Panc1 (cell line): ENCODE data around the gene LRBA. TPM values are rescaled to one million over a fixed set of nuclear protein-coding genes. Genes with fewer than 3 reads are reported as not detected.

Experiments used
- ATAC-seq: fragments of 200-7000 bp; cut with Tn5 transposase; 2 replicates; pipeline ENCODE4 v1.9.1; 2020; ENCODE audit warnings: mild to moderate bottlenecking, moderate library complexity
- BruUV-seq: library from RNA; stranded (reverse); fragments of 400-500 nt; replicated peaks from 2 replicates; lab custom pipeline; 2021; lab: Mats Ljungman, UMichigan
- CTCF ChIA-PET: fragments of 300-600 bp; sonication (Branson Sonifier 250); formaldehyde crosslinking; loops from one replicate; lab custom pipeline; 2022; ENCODE audit warnings: antibody characterized with exemption; lab: Charles Lee
- POLR2A ChIA-PET: fragments of 300-600 bp; sonication (Branson Sonifier 250); formaldehyde crosslinking; loops from one replicate; lab custom pipeline; 2022; ENCODE audit warnings: antibody characterized with exemption; lab: Charles Lee
- DNase-seq: peaks from one replicate; pipeline ENCODE4 v3.0.0-alpha.2; 2010; ENCODE audit warnings: low read depth, low spot score
- H3K27ac ChIP-seq: 2 replicates; pipeline ENCODE4 v1.5.1; 2011; ENCODE audit warnings: mild to moderate bottlenecking, low read length, inconsistent platforms
- H3K27me3 ChIP-seq: fragments of 200-500 bp; sonication (Bioruptor generic); 2 replicates; pipeline ENCODE4 v1.6.0; 2014; ENCODE audit warnings: low read length, inconsistent platforms; ENCODE audit not compliant: control insufficient read depth, insufficient read depth
- H3K36me3 ChIP-seq: fragments of 200-500 bp; sonication (Bioruptor generic); 2 replicates; pipeline ENCODE4 v1.5.1; 2014; ENCODE audit warnings: inconsistent platforms, mild to moderate bottlenecking, low read length, moderate library complexity; ENCODE audit not compliant: control insufficient read depth, insufficient read depth
- H3K4me1 ChIP-seq: 2 replicates; pipeline ENCODE4 v1.5.1; 2011; ENCODE audit warnings: inconsistent platforms, mild to moderate bottlenecking, low read length, moderate library complexity; ENCODE audit not compliant: control insufficient read depth, insufficient read depth
- H3K4me3 ChIP-seq, 2 experiments: 2 replicates each; pipeline ENCODE4 v1.5.1; 2011 to 2012; ENCODE audit warnings: low read depth in 2 of 2, low read length in 2 of 2, mild to moderate bottlenecking in 2 of 2, inconsistent platforms in 1 of 2, moderate library complexity in 1 of 2
- H3K9me3 ChIP-seq: fragments of 200-500 bp; sonication (Bioruptor generic); 2 replicates; pipeline ENCODE4 v1.5.1; 2014; ENCODE audit warnings: low read depth, mild to moderate bottlenecking, inconsistent platforms, low read length, moderate library complexity; ENCODE audit not compliant: control insufficient read depth, insufficient read depth
- POLR2AphosphoS5 ChIP-seq: IDR thresholded peaks from 2 replicates; pipeline ENCODE4 v1.6.1; 2012; ENCODE audit warnings: mild to moderate bottlenecking, low read depth, low read length, moderate library complexity
- SIN3A ChIP-seq: IDR thresholded peaks from 2 replicates; pipeline ENCODE4 v1.6.1; 2012; ENCODE audit warnings: low read depth, mild to moderate bottlenecking, low read length, moderate library complexity, borderline replicate concordance; ENCODE audit not compliant: insufficient read depth
- TCF7L2 ChIP-seq: IDR thresholded peaks from 2 replicates; pipeline ENCODE4 v1.6.1; 2011; ENCODE audit warnings: mild to moderate bottlenecking, low read depth, low read length, inconsistent platforms
- in situ Hi-C: cut with HindIII; loops from 2 replicates; pipeline ENCODE4 v1.10.0; 2016; ENCODE audit warnings: low sequenced_read_pairs, low pct_unique_long_range_greater_than_20kb
- intact Hi-C: fragments of 100-400 bp; cut with micrococcal nuclease; formaldehyde crosslinking; loops from one replicate; pipeline ENCODE4 v1.10.0; 2022; ENCODE audit not compliant: unreplicated experiment
- total RNA-seq: library from RNA; stranded (reverse); gene quantifications from one replicate; pipeline ENCODE4 v1.2.1, GENCODE V29; 2021; ENCODE audit not compliant: unreplicated experiment
- TF ChIP-seq, protein P1 (sequence below), 2 experiments: IDR thresholded peaks; 2 replicates each; pipeline ENCODE4 v1.6.1; 2011 to 2012; ENCODE audit warnings: low read depth in 2 of 2, control low read depth in 1 of 2, low read length in 1 of 2, mild to moderate bottlenecking in 1 of 2, moderate library complexity in 1 of 2; ENCODE audit not compliant: insufficient read depth in 1 of 2
- TF ChIP-seq, protein P2 (sequence below): fragments of 450-650 bp; IDR thresholded peaks from 2 replicates; pipeline ENCODE4 v1.5.1; 2017; ENCODE audit warnings: mild to moderate bottlenecking

LRBA gene
- total RNA-seq, 1 experiment from 2014 or later, result 26.4 TPM

DNA sequence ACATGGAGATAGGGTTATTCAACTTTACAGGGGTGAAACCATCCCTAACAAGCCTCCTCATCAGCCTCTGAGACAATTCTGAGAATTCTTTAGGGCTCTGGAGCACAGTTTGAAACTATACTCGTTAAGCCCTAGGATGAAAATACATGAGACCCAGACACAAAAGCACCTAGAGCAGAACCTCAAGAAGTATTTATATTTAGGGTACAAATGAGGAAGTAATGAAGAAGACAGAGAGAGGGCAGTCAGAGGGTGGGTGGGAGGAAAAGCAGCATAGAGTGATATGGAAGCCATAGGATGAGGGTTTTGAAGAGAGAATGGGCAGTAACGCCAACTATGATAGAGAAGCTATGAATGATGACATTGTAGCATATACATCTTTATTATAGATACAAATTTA, 686.6 kb downstream of the LRBA start:
- TF ChIP-seq, protein P1, sequence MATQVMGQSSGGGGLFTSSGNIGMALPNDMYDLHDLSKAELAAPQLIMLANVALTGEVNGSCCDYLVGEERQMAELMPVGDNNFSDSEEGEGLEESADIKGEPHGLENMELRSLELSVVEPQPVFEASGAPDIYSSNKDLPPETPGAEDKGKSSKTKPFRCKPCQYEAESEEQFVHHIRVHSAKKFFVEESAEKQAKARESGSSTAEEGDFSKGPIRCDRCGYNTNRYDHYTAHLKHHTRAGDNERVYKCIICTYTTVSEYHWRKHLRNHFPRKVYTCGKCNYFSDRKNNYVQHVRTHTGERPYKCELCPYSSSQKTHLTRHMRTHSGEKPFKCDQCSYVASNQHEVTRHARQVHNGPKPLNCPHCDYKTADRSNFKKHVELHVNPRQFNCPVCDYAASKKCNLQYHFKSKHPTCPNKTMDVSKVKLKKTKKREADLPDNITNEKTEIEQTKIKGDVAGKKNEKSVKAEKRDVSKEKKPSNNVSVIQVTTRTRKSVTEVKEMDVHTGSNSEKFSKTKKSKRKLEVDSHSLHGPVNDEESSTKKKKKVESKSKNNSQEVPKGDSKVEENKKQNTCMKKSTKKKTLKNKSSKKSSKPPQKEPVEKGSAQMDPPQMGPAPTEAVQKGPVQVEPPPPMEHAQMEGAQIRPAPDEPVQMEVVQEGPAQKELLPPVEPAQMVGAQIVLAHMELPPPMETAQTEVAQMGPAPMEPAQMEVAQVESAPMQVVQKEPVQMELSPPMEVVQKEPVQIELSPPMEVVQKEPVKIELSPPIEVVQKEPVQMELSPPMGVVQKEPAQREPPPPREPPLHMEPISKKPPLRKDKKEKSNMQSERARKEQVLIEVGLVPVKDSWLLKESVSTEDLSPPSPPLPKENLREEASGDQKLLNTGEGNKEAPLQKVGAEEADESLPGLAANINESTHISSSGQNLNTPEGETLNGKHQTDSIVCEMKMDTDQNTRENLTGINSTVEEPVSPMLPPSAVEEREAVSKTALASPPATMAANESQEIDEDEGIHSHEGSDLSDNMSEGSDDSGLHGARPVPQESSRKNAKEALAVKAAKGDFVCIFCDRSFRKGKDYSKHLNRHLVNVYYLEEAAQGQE (IDR thresholded peaks at IDR 0.05; ENCODE audit: insufficient read depth in 1 of 2, low read depth in 2 of 2, low read length in 1 of 2), result no peak
- no peak for TF ChIP-seq TCF7L2
- ChIA-PET POLR2A (no interaction called here), CTCF (no interaction called here)
- BruUV-seq, result no TSS peak
- in situ Hi-C loops (no loop called here), intact Hi-C loops (no loop called here)
- no peaks in the 10 kb centered on the region for H3K36me3 ChIP-seq
- DNase-seq, result no peak
- no peaks in the 10 kb centered on the region for H3K27me3 ChIP-seq
- H3K4me3 ChIP-seq, result no peak overlapping the region
- H3K9me3 ChIP-seq, result no peaks in the 10 kb centered on the region
- H3K4me1 ChIP-seq, result no peaks in the 10 kb centered on the region
- H3K27ac ChIP-seq, result no peak overlapping the region
- ATAC-seq, result no peak

DNA sequence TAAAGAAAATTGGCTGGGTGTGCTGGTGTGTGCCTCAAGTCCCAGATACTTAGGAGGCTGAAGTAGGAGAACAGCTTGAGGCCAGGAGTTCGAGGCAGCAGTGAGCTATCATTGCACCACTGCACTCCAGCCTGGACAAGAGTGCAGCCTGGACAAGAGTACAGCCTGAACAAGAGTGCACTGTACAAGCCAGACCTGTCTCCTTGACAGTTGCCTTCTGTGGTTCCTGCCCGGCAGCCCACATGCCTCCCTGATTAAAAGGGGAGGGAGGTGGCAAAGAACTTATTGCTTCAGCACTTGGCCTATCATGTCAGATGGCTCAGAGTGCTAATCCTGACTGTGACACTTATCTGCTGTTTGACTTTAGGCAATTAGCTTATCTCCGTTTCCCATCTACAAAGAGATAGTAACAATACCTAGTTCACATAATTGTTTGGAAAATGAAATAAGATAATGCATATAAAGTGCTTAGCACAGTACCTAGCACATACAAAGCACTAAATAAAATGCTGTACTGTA, 687.8 kb downstream of the LRBA start:
- BruUV-seq, result no TSS peak
- ChIA-PET CTCF (no interaction called here), POLR2A (interaction anchor here (0.6 kb wide), 1 partner anchor 50 kb away, joined by 3 read pairs; no protein-coding TSS in a partner anchor)
- no peak overlapping the region for H3K4me3 ChIP-seq
- DNase-seq, result no peak
- H3K36me3 ChIP-seq, result no peaks in the 10 kb centered on the region
- H3K27me3 ChIP-seq, result no peaks in the 10 kb centered on the region
- H3K9me3 ChIP-seq, result no peaks in the 10 kb centered on the region
- in situ Hi-C loops, result no loop called here
- intact Hi-C loops, result no loop called here
- no peak for TF ChIP-seq SIN3A
- TF ChIP-seq, protein P1 (IDR thresholded peaks at IDR 0.05; ENCODE audit: insufficient read depth in 1 of 2, low read depth in 2 of 2, low read length in 1 of 2), result no peak
- TF ChIP-seq, protein P2, sequence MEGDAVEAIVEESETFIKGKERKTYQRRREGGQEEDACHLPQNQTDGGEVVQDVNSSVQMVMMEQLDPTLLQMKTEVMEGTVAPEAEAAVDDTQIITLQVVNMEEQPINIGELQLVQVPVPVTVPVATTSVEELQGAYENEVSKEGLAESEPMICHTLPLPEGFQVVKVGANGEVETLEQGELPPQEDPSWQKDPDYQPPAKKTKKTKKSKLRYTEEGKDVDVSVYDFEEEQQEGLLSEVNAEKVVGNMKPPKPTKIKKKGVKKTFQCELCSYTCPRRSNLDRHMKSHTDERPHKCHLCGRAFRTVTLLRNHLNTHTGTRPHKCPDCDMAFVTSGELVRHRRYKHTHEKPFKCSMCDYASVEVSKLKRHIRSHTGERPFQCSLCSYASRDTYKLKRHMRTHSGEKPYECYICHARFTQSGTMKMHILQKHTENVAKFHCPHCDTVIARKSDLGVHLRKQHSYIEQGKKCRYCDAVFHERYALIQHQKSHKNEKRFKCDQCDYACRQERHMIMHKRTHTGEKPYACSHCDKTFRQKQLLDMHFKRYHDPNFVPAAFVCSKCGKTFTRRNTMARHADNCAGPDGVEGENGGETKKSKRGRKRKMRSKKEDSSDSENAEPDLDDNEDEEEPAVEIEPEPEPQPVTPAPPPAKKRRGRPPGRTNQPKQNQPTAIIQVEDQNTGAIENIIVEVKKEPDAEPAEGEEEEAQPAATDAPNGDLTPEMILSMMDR, result no peak
- TF ChIP-seq TCF7L2, result no peak
- no peak for TF ChIP-seq POLR2AphosphoS5
- no peak overlapping the region for H3K27ac ChIP-seq
- H3K4me1 ChIP-seq, result no peaks in the 10 kb centered on the region
- no peak for ATAC-seq
